Fibroblast of skin of abdomen (primary cell): ENCODE results near the gene ANKRD65.
A peak's percentile ranks its signal among the peaks of the same experiment; 100 is the strongest.
"Not testable (repeated sequence)": the region's sequence is repeated elsewhere in the genome, so short reads cannot be mapped to it uniquely, and the experiment has no call there.

Experiments used
- DNase-seq: peaks from one replicate; pipeline ENCODE4 v3.0.0-alpha.2; 2013

Gene ANKRD65

DNA sequence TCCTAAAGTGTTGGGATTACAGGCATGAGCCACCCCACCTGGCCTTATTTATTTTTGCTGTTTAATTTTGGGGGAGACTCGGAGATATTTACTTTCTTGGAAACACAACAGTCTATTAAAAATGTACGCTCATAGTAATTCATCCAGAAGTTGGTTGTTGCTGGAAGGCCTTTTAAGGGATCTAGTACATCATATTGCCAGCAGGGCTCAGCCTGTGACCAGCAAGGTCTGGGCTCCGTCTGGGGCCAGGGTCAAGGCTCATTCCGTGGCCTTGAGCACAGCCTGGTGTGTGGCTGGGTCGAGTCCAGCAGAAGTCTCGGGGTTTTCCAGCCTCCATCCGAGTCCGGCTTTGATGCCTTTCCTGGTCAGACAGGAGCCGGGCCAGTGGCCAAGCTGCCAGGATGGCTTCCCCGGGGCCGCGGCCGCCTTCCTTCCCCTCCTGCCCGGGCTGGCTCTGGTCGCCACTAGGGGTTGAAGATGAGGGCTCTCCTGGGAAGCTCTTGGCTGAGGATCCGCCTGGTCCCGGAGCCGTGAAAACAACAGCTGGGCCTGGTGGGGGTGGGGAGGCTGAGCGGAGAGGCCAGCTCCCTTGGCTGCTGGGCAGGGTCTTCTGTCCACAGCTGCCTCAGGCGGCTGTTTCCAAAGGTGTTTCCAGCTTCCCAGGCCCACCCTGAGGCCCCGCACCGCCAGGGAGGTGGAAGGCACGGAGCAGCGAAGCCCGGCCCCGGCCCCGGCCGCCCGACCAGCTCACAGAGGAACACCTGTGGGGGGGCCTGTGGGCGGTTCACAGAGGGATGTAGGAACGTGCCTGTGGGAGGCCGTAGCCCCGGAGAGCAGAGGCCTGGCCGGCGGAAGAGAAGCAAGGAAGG is 9.3 kb upstream of the ANKRD65 start:
- peak; percentile 60 for DNase-seq

DNA sequence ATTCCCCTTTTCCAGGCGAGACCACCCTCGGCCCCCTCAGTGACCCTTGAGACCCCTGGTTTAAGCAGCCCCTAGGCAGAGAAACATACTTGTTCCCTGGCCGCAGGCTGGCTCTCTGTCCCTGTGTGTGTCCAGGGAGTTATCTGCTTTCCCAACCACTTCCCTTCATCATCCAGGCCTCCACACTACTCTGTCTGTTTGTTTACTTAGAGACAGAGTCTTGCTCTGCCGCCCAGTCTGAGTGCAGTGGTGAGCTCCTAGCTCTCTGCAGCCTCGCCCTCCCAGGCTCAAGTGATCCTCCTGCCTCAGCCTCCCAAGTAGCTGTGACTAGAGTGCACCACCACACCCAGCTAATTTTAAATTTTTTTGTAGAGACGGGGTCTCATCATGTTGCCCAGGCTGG is 8.6 kb upstream of the ANKRD65 start:
- DNase-seq, result no peak

DNA sequence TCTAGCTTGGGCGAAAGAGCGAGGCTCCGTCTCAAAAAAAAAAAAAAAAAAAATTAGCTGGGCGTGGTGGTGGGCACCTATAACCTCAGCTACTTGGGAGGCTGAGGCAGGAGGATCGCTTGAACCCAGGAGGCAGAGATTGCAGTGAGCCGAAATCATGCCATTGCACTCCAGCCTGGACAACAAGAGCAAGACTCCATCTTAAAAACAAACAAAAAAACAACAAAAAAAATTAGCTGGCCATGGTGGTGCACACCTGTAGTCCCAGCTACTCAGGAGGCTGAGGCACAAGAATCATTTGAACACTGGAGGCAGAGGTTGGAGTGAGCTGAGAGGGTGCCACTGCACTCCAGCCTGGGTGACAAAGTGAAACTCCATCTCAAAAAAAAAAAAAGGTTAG is 7.9 kb upstream of the ANKRD65 start:
- DNase-seq, result not testable (repeated sequence)

DNA sequence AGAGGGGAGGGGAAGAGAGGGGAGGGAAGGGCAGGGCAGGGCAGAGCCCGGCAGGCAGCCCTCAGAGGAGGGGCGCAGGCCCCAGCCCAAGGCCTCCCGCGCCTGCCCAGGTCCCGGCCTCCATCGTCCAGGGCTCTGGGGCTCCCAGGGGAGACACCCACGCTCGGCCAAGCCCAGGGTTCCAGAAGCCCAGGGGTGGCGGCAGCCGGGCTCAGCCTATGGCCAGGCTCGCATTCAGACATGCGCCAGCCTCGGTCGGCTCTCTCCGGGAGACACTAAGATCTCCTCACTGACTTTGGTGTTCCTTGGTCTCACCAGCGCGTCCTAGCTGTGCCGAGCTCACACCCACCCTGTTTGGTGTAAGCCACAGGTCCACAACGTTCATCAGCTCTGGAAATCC is 7.1 kb upstream of the ANKRD65 start:
- no peak for DNase-seq

DNA sequence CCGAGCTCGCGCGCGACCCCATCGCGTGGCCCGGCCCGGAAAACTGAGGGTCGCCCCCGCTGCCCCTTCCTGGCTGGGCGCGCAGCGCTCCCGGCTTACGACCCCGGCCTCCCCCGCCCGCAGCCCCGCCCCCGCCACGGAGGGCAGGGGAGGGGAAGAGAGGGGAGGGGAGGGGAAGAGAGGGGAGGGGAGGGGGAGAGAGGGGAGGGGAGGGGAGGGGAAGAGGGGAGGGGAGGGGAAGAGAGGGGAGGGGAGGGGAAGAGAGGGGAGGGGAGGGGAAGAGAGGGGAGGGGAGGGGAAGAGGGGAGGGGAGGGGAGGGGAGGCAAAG is 6.7 kb upstream of the ANKRD65 start:
- DNase-seq, result no peak

DNA sequence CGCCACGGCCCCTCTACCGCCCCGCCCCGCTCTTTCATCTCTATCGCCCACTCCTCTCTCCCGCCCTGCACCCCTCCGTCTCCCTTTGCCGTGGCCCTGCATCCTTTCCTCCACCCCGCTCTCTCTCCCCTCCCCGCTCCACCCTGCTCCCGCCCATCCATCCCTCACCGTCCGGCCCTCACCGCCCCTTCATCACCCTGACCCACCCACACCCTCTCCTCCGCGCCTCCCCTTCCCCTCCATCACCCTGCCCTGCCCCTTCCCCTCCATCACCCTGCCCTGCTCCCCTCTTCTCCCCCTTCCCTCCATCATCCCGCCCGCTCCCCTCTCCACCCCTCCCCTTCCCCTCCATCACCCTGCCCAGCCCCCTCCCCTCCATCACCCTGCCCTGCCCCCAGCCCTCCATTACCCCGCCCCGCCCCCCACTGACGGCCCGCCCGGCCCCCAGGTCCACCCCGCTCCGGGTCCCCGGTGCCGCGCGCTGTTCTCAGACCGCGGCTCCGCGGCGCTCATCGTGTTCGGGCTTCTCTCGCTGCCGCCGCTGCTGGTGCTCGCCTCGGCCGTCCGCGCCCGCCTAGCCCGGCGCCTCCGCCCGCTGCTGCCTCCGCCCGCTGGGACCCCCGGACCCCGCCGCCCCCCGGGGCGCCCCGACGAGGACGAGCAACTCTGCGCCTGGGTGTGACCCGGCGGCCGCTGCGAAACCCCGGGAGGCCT is 6.2 kb upstream of the ANKRD65 start:
- no peak for DNase-seq

DNA sequence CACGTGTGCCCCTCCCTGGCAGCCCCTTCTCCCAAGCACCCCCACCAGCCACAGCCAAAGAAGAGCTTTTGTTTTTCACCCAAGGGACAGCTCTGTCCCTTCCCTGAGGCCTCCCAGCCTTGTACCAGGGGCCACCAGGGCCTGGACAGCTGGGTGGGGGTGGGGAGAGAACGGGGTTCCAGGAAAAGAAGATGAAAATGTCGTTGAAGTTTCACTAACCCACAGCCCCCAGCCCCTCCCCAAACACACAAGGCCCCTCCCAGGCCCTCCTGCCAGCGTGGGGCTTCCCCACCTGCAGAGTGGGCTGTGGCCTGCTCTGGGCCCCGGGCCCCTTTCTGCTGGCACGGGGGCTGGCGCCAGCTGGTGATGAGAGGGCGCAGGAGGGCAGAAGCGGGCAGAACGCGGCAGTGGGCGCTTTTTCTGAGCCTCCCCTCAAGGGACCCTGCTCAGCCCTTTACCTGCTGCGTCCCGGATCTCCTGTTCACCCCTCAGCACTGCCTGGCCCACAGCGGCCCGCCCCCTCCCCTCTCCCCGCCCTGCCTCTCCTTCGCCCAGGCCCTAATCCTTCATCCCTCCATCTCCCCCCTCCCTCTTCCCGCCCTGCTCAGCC is 5.5 kb upstream of the ANKRD65 start:
- no peak for DNase-seq

DNA sequence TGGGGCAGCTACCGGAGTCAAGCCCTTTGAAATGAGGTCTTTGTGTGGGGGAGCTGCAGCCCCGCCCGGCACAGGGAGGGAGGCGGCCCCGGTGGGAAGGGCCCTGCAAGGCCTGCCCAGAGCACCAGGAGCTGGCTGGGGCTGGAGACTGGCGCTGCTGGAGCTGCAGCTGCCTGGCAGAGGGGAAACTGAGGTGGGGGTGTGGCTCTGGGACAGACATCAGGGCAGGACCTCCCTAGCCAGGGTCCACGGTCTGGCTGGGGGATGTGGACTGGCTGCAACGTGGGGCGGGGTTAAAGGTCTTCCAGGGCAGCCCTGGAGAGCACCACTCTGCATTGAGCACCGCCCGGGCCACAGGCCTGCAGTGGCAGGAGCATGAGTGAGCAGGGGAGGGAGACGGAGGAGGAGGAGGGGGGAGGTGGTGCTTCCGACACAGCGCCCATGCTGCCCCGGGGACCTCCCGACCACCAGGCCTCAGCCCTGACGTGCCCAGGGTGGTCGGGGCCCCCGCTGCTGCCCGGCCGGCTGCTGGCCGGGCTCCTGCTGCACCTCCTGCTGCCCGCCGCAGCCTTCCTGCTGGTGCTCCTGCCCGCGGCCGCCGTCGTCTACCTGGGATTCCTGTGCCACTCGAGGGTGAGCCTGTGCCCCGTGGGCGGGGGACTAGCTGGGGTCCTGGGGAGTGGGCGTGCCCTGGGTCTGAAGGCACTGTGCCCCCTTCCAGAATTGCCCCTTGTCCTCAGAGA is 4.8 kb upstream of the ANKRD65 start:
- no peak for DNase-seq

DNA sequence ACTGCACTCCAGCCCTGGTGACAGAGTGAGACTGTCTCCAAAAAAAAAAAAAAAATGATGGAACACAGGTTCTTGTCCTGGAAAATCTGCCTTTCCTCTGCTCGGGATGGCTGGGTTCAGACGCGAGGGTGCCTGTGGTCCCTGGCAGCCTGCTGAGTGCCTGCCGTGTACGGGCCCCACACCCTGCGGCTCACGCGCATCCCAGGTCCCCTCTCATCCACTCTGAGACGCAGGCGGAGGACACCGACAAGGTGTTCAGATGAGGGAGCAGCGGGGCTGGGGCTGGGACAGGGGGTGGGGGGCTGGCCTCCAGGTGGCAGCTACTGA is 4.3 kb upstream of the ANKRD65 start:
- DNase-seq, result no peak

DNA sequence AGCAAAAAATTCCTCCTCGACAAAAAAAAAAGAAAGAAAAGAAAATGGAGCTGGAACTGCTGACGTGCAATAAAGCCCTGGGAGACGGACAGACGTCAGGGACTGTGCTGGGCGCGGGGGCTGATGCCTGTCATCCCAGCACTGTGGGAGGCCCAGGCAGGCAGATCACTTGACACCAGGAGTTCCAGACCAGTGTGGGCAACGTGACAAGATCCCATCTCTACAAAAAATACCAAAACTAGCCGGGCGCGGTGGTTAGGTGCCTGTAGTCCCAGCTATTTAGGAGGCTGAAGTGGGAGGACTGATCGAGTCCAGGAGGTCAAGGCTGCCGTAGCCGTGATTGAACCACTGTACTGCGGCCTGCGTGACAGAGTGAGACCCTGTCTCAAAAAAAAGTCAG is 3.6 kb upstream of the ANKRD65 start:
- DNase-seq, result no peak

DNA sequence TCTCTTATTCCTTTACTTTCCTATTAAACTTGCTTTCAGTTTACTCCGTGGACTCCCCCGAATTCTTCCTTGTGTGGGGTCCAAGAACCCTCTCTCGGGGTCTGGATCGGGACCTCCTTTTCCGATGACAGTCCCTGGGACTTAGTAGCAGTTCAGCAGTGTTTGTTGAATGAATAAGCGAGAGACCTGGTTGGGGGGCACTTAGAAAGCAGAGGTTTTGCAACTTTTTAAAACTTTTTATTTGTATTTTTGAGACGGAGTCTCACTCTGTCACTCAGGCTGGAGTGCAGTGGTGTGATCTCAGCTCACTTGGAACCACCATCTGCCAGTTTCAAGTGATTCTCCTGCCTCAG is 2.1 kb upstream of the ANKRD65 start:
- DNase-seq, result no peak

DNA sequence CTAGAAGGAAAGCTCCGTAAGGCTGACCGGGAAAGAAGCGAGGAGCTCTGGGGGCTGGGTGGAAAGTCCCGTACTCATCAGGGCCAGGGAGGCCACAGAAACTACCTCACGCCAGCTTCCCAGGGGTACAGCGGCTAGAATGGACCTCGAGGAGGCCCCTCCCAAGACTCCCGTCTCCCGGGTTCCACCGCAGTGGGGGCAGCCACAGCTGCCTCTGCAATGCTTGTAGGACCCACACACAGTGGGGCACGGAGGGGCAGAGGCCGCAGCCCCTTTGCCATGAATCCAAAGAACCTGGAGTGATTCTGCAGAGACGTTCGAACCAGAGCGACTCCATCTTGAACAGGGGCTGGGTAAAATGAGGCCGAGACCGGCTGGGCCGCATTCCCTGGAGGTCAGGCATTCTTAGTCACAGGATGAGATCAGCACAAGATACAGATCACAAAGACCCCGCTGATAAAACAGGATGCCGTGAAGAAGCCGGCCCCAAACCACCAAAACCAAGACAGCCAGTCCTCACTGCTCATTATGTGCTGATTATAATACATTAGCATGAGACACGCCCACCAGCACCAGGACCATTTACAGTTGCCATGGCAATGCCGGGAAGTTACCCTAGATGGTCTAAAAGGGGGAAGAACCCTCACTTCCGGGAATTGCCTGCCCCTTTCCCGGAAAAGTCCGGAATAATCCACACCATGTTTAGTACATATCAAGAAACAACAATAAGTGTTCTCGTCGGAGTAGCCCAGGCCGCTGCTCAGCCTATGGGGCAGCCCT is 1.6 kb upstream of the ANKRD65 start:
- peak; percentile 64 for DNase-seq

DNA sequence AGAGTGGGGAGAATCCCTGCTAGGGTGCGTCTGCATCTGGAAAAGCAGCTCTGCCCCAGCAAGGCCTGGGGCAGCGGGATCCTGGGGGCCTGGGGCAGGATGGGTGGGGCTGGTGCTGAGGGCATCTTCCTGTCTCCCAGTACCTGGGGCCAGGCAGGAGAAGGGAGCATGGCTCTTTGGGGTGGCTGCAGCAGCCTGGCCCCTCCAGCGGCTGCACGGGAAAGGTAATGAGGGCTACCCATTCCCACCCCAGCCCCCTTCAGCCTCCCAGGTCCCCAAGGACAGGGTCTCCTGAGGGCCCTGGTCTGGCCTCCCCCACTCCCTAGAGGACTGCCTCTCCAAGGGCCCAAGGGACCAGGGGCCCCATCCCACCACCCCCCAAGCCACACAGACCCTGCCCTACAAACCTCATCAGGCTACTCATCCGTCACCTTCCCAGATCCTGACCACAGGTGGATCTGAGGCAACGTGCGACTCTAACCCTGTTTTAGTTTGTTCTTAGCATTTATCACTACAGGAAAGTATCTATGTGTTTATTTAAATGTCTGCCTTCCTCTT is 910 bp upstream of the ANKRD65 start:
- DNase-seq, result no peak

DNA sequence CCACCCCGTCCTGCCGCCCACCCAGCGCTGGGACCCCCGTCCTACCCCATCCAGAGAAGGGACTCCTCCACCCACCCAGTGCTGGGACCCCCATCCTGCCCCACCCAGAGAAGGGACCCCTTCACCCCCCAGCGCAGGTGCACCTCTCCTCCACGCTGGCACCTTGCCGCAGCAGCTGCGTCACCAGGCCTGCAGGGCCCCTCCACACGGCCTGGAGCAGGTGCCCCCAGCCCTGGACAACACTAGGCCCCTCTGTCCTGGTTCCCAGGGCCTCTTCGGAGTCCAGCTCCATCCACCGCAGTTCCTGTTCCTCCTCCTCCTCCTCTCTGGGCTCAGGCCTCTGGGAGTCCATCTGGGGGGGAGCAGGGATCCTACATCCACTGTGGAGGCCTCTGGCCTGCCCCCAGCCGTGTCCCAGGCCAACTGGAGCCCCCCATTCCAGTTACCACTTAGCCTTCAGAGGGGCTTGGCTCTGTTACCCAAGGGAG is 378 bp downstream of the ANKRD65 start:
- DNase-seq, result no peak

DNA sequence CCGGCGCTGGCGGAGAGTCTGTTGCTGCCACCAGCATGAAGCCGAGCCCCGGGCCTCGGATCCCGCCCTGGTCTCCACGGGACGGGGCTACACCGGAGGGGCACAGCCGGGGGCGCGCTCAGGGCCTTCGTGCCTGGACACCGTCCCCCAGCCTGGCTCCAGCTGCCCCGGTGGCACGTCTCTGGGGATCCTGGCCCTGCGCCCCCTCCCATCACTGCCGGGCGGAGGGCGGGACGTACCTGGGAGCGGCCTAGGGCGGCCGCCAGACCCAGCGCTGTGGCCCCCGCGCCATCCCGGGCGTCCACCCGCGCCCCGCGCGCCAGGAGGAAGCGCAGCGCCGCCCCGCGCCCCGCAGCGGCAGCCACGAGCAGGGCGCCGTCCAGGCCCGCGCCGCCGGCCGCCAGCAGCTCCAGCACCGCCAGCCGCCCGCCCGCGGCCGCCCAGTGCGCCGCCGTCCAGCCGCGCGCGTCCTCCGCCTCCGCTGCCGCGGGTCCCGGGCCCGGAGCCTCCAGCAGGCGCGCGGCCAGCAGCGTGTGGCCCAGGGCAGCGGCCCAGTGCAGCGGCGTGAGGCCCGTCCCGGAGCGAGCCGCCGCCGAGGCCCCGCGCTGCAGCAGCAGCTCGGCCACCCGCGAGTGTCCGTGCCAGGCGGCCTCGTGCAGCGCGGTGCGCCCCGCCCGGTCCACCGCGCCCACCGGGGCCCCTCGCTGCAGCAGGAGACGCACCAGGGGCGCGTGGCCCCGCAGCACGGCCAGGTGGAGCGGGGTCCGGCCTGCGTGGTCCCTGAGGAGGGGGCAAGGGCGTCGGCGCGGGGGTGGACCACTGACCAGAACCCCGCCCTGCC is 1.0 kb downstream of the ANKRD65 start:
- DNase-seq, result no peak

DNA sequence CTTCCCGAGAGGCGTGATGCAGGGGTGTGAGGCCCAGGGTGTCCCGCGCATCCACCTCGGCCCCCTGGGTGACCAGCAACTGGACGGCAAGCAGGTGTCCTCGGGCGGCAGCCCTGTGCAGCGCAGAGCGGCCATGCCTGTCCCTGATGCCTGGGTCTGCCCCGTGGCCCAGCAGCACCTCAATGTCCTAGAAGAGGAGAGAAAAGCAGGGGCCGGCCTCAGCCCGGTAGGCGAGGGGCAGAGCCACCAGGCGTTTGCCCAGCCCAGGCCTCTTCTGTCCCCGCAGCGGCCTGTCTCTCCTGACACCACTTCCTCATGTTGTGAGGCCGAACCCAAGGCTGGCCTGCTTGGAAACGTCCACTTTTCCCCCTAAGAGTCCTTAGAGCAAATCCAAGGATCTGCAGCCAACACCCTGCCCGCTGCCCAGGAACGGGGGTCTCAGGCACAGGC is 1.7 kb downstream of the ANKRD65 start:
- DNase-seq, result no peak

DNA sequence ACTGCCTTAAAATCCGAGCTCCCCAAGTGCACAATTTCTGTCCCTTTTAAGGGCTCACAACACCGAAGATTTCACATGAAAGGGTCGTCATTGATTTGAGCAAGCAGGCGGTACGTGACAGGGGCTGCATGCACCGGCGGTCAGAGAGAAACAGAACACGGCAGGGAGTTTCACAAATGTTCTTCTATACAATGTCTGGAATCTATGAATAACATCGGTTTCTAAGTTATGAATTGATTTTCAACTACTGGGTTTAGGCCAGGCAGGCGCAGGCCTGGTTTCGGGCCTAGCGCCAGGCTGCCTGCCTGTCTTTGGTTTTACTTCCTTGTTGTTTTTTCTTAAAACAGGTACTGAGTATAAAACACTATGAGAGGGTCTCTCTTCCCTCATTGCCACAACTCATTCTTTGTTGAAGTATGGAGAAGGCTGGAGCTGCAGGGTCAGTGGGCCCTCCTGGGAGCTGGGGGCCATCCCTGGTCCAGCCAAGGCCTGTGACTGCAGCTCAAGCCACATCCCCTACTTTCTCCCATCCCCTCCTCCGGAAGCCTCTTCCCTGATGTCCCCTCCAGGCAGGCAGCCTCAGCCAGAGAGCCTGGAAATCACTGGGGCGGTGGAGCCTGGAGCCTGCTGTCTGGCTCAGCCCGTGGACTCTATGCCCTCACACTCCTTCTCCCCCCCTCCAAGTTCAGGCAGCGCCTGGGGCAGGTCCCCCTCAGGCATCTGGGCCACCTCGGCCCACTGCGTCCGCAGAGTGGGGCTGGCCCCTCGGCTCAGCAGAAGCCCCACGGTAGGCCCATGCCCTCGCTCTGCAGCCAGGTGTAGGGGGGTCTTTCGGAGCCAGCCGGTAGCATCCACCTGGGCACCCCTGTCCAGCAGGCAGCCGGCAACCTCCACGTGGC is 2.4 kb downstream of the ANKRD65 start:
- DNase-seq, result no peak

DNA sequence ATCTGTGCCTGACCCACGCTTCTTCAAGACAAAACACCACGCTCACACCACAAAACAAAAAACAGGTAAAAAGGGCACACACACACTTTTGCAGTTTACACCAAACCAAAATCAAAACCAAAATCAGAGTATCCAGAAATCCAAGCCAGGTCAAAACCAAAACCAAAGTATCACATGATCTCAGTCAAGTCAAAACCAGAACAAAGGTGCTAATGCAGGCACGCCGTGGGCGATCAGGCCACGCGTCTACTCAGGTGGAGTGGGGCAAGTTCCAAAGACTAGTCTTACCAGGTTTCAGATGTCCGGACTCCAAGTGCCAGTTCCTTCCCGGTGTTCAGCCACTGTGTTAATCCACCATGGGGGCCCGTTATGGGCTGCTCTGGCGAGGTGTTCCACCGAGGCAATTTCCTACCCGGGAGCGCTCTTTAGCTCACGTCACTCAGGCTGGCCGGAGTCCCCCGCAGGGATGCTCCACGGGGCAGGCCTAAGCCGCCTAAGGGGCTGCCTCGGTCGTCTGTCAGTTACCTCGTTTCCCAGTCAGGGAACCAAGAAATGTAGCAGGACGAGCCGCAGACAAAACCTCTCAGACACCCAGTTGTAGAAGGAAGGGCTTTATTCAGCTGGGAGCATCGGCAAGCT is 3.1 kb downstream of the ANKRD65 start:
- DNase-seq, result not testable (repeated sequence)

DNA sequence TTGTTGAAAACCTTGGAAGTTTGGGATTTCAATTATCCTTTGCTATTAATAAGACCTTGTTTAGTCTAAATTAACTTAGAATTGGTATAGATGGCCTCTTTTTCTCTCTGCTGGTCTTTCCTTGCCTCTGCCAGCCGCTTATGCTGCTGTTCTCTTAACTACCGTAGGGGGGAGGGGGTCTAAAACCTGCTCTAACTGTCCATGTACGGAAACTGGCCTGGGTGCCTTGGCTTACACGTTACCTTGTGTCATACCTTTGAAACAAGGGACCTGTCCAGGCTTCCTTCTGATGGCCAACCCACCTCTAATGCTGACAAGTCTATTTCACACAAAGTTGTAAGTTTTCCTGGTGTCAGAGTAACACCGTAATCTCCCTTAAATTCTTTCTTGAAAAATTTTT is 3.7 kb downstream of the ANKRD65 start:
- DNase-seq, result not testable (repeated sequence)
